ENCODE measurements around the gene GNAI3.

- TF ChIP-seq CTCF (CRISPR knock-in tag; IDR thresholded peaks at IDR 0.05) (peak; percentile 18; the same call in 1 of the 2 replicates), SP1 (IDR thresholded peaks at IDR 0.05) (no peak), SP1 (CRISPR knock-in tag; IDR thresholded peaks at IDR 0.05) (peak; percentile 52; the same call in 1 of the 2 replicates), XRCC5 (optimal IDR thresholded peaks at IDR 0.05; ENCODE audit: low read length) (peak; percentile 56), SMARCC2 (IDR thresholded peaks at IDR 0.05) (no peak), POLR2A (IDR thresholded peaks at IDR 0.05; ENCODE audit: insufficient read depth in 1 of 2, low read depth in 2 of 2, low read length in 2 of 2) (peak in 1 of 2 experiments; percentile 44; a peak in 1 of 4 replicates), MTF1 (CRISPR knock-in tag; IDR thresholded peaks at IDR 0.05) (no peak), ZNF510 (CRISPR knock-in tag; IDR thresholded peaks at IDR 0.05; ENCODE audit: low read depth) (no peak), GATA4 (IDR thresholded peaks at IDR 0.05; ENCODE audit: borderline replicate concordance, low read depth) (no peak), ZNF292 (CRISPR knock-in tag; IDR thresholded peaks at IDR 0.05; ENCODE audit: borderline replicate concordance, low read depth) (no peak), ZNF350 (CRISPR knock-in tag; IDR thresholded peaks at IDR 0.05; ENCODE audit: borderline replicate concordance, low read depth) (no peak; the same call in 1 of the 2 replicates), CHD2 (IDR thresholded peaks at IDR 0.05; ENCODE audit: low read depth, low read length) (no peak), TGIF2 (CRISPR knock-in tag; IDR thresholded peaks at IDR 0.05) (no peak)
These were observed 119.2 kb downstream of the GNAI3 start, which contains the start of gene GSTM2 for GRCh38 chr1:109667452-109668122.
